GM19035 (cell line): Measurements from ENCODE around the gene OPN4.

Source experiments
- ATAC-seq: cut with Tn5 transposase; IDR thresholded peaks from one replicate; pipeline ENCODE4 v1.9.1; 2021; ENCODE audit not compliant: unreplicated experiment

The OPN4 gene

GRCh38 chr10:86662186-86663045 lies 8.1 kb downstream of the OPN4 start:
- ATAC-seq = no peak

DNA sequence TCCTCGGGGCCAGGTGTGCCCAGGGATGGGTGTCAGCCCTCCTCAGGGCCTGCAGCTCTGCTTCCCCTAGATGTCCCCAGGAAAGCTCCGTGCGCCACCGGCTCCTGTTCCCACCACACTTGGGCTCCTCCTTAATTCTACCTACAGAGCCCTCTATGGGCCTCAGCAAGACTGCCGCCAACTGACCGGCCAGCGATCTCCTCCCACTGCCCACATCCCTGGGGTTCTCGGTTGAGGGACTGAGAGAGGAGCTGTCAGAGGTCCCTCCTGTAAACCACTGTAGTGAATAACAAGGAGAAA lies 8.6 kb downstream of the OPN4 start:
- no peak for ATAC-seq

DNA sequence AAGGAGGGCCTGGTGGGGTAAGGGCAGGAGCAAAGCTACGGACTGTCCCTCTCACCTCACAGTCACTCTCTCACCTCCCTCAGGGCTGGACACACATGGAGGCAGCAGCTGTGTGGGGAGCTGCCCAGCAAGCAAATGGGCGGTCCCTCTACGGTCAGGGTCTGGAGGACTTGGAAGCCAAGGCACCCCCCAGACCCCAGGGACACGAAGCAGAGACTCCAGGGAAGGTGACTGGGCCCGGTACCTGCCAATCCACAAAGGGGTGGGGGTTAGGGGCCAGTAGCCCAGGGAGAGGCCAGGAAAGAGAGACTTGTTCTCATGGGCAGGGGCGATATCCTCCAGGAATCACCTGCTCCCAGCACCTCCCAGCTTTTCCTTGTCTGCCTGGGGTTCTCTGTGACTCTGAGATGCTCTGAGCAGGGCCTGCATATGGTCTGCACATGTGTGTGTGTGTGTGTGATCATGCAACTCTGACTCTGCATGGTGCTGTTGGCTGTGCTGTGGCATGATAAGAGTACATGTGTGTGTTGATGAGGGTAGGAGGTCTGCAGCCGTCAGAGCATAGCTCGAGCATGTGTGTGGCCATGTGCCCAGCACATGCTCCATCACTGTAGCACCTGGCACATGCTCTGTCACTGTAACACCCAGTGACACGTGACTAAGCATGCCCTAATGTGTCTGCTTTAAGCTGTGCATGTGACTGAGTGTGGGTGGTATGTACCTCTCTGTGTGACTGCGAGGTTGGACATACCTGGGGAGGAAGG lies 9.4 kb downstream of the OPN4 start:
- no peak for ATAC-seq

DNA sequence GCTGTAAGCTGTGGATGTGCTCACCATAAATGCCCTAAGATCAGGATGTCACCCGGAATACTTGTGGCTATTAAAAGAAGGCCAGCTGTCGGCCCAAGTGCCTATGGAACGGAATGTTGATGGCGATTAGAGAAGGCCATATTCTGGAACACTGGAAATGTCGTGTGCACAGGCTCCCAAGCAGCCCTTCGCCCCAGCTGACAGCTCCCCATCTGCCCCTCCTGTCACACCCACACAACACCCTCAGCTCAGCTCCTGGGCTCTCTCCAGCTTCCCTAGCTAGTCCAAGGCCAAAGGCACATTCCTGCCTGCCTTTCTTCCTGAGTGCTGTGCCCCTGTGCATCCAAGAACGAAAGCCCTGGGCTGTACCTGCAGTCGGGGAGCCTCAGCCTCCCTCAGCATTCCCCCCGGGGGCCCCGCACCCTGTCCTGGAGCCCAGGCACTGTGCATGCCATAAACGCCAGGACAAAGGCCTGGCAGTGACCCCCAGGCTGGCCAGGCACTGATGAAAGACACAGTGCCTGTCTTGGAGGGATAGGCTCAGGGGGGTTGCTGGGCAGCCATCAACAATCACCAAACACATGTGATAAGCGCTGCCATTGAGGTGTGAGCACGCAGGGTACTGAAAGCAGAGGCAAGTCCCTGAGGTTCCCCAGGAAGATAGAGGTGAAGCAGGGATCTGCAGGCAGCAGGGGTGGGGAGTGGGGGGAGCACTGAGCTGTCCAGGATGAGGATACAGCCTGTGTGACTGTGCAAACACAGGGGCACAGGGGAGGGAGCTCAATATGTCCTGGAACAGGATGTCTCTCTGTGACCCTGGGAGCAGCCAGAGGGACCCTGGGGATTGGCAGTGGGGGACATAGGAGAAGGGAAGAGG lies 10.2 kb downstream of the OPN4 start:
- no peak for ATAC-seq

DNA sequence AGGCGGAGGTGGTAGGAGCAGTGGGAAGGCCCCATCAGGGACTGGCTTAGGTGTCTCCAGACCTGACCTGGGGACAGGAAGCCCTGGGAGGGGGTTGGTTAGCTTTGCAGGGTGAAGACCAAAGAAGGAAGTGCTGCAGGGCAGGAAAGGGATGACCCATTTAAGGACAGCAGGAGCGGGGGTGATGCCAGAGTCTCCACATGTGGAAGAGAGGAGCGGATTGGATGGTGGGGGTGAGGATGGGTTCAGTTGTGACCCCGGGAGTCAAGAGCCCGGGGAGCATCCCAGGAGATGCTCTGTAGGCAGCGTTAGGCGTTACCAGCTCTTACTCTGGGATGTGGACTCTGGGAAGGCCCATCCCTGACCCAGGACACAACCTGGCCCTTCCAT lies 10.9 kb downstream of the OPN4 start:
- no peak for ATAC-seq

- ATAC-seq = no peak
Measured at GRCh38 chr10:86665868-86666267, 11.5 kb downstream of the OPN4 start.

DNA sequence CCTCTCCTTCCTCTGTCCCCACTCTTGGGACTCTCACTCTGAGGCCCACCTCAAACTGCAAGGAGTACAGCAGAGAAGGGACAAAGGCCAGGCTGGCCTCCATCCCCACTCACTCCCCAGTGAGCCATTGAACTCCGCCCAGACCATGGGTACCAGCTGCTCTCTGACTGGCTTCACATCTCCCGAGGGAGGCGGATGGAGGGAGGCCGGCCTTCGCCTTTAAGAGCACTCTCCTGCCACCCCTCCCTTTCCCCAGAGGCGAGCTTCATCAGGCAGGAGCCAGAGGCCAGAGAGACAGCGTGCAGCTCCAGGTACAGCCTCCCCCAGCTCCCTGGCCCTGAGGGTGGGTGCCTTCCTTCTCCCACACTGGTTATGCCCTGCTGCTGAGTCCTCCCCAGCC lies 12.2 kb downstream of the OPN4 start:
- ATAC-seq = no peak

- ATAC-seq = no peak
Measured at GRCh38 chr10:86667421-86668181, 13.3 kb downstream of the OPN4 start.

DNA sequence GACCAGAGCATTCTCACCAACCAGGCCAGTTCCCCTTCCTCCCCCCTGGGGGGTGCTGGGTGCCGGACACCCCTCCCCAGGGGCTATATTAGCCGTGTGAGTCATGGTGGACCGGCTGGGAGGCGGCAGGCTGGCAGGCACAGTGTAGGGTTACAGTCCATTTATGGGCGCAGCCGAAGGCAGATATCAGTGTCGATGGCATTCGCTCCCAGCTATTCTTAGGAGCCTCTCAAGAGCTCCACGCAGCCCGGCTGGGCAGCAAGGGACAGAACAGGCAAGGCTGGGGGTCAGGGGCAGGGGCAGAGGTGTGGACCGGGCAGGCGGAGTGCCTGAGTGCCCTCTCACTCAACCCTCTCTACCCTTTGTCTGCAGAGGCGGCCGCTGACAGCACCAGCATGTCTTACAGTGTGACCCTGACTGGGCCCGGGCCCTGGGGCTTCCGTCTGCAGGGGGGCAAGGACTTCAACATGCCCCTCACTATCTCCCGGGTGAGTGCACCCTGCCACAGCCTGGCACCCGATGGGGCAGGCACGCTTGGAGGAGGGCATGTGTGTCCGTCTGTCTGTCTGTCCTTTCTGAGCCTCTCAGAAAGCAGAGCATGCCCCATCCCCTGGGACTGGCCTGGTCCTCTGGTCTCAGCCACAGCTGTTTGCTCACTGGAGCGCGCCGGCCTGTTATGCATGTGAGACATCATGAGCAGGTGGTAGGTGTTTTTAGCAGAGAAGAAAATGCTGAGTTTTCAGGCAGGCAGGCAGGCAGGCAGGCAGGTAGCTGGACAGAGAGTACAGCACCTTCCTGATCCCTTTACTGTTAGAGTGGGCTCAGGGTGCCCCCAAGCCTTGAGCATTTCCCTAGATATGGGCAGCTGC lies 14.2 kb downstream of the OPN4 start, which contains the start of gene LDB3:
Gene LDB3, plus strand, starts transcription at position 215 of the 869 bp plus-strand sequence. Its CDS starts 181 bp downstream, at position 396.
- ATAC-seq = peak; percentile 71

GRCh38 chr10:86670290-86670811 lies 16.0 kb downstream of the OPN4 start:
- no peak for ATAC-seq

GRCh38 chr10:86670876-86671275 lies 16.5 kb downstream of the OPN4 start:
- ATAC-seq = no peak

DNA sequence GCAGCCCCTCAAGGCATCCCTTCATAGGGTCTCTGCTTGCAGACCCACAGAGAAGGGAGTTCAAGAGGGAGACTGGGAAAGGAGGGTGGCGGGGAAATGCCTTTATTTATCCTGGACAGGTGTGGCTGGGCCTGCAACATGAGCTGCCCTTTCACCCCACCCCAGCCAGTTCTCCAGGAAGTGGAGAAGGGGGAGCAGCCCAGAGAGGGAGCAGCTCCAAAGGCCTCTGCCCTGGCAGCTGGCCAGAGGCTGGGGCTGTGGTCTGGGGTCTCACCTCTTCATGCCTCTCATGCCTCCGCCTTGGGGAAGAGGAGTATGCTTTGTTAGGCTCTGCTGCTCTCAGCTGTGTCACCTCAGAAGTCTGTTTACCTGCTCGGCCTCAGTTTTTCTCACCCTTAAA lies 17.1 kb downstream of the OPN4 start:
- no peak for ATAC-seq

DNA sequence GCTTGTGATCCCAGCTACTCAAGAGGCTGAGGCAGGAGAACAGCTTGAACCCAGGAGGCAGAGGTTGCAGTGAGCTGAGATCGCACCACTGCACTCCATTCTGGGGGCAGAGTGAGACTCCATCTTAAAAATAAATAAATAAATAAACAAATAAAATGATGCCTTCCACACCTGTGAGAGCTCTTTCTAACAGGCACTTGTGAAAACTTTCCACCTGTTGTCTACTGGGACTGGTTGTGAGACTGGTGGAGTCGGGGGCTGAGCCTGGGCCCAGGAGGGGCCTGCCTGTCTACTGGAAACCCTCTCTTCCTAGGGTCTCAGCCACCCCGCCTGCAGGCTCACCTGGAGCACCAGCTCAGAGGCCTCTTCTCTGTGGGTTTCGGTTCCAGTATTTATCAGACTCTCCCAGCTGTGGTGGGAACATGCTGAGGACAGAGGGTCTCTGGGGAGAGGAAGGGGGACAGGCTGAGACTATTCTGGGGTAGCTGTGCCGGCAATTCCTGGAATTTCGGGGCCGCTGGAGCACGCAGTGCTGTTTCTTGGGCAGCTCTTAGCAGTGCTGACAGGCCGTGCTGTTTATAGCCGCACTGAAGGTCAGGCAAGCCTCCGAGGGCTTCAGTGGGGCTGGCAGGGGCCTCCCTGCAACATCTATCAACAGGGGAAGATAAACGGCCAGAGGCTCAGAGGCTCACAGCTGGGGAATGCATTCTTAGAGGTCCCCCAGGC lies 17.8 kb downstream of the OPN4 start:
- no peak for ATAC-seq

DNA sequence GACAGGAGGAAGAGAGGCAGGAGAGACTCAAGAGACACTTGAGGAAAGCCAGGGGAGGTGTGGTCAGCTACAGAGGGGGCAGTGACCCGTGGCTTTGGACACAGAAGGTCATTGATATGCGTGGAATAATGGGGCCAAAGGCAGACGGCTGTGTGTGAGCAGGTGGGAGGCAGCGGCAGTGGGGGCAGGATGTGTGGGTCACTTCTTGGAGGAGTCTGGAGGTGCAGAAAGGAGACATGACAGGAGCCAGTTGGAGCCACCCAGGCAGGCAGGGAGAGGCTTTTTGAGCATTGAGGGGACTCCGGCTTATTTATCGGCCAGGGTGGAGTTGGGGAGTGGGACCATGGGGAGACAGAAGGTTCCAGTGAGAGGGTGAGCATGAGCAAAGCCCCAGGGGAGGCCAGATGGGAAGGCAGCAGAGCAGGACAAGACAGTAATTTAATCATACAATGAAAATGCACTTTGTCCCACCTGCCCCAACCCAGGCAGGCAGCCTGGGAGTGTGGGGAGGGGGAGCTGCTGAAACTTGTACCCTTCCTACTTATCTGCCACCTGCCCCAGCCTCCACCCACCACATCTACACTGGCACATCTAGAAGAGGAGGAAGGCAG lies 19.0 kb downstream of the OPN4 start:
- no peak for ATAC-seq

GRCh38 chr10:86673827-86674581 lies 19.7 kb downstream of the OPN4 start:
- no peak for ATAC-seq

- no peak for ATAC-seq
Measured at GRCh38 chr10:86674912-86675311, 20.6 kb downstream of the OPN4 start.

- no peak for ATAC-seq
Measured at GRCh38 chr10:86677374-86677773, 23.0 kb downstream of the OPN4 start.
